GM12878 (cell line): ENCODE measurements around the gene HSF5. TPM values are rescaled to one million over a fixed set of nuclear protein-coding genes. Genes with fewer than 3 reads are reported as not detected.

Experiments used
- CREB1 ChIP-seq: IDR thresholded peaks from 2 replicates; pipeline ENCODE4 v1.6.1; 2012; ENCODE audit warnings: low read depth, mild to moderate bottlenecking, inconsistent platforms
- FOXM1 ChIP-seq: IDR thresholded peaks from 2 replicates; pipeline ENCODE4 v1.6.1; 2012; ENCODE audit warnings: low read depth, mild to moderate bottlenecking, inconsistent platforms, low read length, moderate library complexity
- KAT2A ChIP-seq: conservative IDR thresholded peaks from 2 replicates; pipeline ENCODE4 v1.6.1; 2011; ENCODE audit warnings: low read depth, low read length; ENCODE audit not compliant: control insufficient read depth
- MXI1 ChIP-seq: fragments of 150-350 bp; IDR thresholded peaks from 2 replicates; pipeline ENCODE4 v1.6.1; 2011; ENCODE audit warnings: low read depth, mild to moderate bottlenecking, inconsistent platforms, low read length, improper control_type of control experiment
- NBN ChIP-seq: fragments of 450-650 bp; IDR thresholded peaks from 2 replicates; pipeline ENCODE4 v1.6.1; 2016
- NR2C1 ChIP-seq: fragments of 450-650 bp; IDR thresholded peaks from 2 replicates; pipeline ENCODE4 v1.6.1; 2017; ENCODE audit warnings: antibody characterized with exemption, mild to moderate bottlenecking, moderate library complexity
- PML ChIP-seq: IDR thresholded peaks from 2 replicates; pipeline ENCODE4 v1.6.1; 2012; ENCODE audit warnings: low read length, inconsistent platforms
- SREBF2 ChIP-seq: IDR thresholded peaks from 2 replicates; pipeline ENCODE4 v1.6.1; 2012; ENCODE audit warnings: mild to moderate bottlenecking, low read length
- STAT3 ChIP-seq: IDR thresholded peaks from 2 replicates; pipeline ENCODE4 v1.6.1; 2011; ENCODE audit warnings: low read depth, low read length, improper control_type of control experiment
- YBX1 ChIP-seq: fragments of 450-650 bp; IDR thresholded peaks from 2 replicates; pipeline ENCODE4 v1.6.1; 2016; ENCODE audit warnings: antibody characterized with exemption
- YY1 ChIP-seq: IDR thresholded peaks from 2 replicates; pipeline ENCODE4 v1.6.1; 2011; ENCODE audit warnings: low read depth, mild to moderate bottlenecking, low read length
- polyA plus RNA-seq, 11 experiments: library from polyadenylated mRNA; depleted of rRNA in 4 of 11; unstranded in 6 of 11; stranded (reverse) in 5 of 11; fragments of >200 nt; fragmentation: Nextera tagmentation in 4 of 11; fragmentation: Illumina TruSeq in 1 of 11; extraction: Ambion mirVana in 4 of 11; extraction: Trizol in 1 of 11; gene quantifications; 1 replicate in 1 of 11; 2 replicates in 10 of 11; pipeline versions ENCODE4 v1.2.1 to v1.2.3, GENCODE V29; 2011 to 2016; ENCODE audit warnings: inconsistent platforms in 2 of 11, missing spikeins in 2 of 11, low read depth in 1 of 11
- total RNA-seq, 4 experiments: library from RNA; depleted of rRNA in 3 of 4; stranded (reverse); fragments of >200 nt in 3 of 4; fragmentation: Illumina TruSeq in 1 of 4; extraction: Trizol in 1 of 4; gene quantifications; 2 replicates each; pipeline versions ENCODE4 v1.2.1 to v1.2.3, GENCODE V29; 2013 to 2021
- TF ChIP-seq, protein P1 (sequence below): fragments of 450-650 bp; IDR thresholded peaks from 2 replicates; pipeline ENCODE4 v1.6.1; 2017; ENCODE audit warnings: mild to moderate bottlenecking, moderate library complexity
- TF ChIP-seq, protein P2 (sequence below): fragments of 450-650 bp; IDR thresholded peaks from 2 replicates; pipeline ENCODE4 v1.6.1; 2014; ENCODE audit warnings: mild to moderate bottlenecking
- TF ChIP-seq, protein P3 (sequence below): fragments of 450-650 bp; IDR thresholded peaks from 2 replicates; pipeline ENCODE4 v1.6.1; 2017; ENCODE audit warnings: low read depth, mild to moderate bottlenecking, moderate library complexity
- TF ChIP-seq, protein P4 (sequence below): fragments of 450-650 bp; formaldehyde crosslinking; IDR thresholded peaks from 2 replicates; pipeline ENCODE4 v1.5.0; 2022; ENCODE audit warnings: mild to moderate bottlenecking, missing genetic modification characterization
- TF ChIP-seq, protein P5 (sequence below): fragments of 450-650 bp; conservative IDR thresholded peaks from 2 replicates; pipeline ENCODE4 v1.6.1; 2017; ENCODE audit warnings: mild to moderate bottlenecking, moderate library complexity

The HSF5 gene
- total and polyA plus RNA-seq, 10 of the 15 experiments (the other 5 are each of a cell fraction or from before 2014, with no cell fraction given), result 0.02 to 0.18 (median 0.06) TPM; not detected in 4

DNA sequence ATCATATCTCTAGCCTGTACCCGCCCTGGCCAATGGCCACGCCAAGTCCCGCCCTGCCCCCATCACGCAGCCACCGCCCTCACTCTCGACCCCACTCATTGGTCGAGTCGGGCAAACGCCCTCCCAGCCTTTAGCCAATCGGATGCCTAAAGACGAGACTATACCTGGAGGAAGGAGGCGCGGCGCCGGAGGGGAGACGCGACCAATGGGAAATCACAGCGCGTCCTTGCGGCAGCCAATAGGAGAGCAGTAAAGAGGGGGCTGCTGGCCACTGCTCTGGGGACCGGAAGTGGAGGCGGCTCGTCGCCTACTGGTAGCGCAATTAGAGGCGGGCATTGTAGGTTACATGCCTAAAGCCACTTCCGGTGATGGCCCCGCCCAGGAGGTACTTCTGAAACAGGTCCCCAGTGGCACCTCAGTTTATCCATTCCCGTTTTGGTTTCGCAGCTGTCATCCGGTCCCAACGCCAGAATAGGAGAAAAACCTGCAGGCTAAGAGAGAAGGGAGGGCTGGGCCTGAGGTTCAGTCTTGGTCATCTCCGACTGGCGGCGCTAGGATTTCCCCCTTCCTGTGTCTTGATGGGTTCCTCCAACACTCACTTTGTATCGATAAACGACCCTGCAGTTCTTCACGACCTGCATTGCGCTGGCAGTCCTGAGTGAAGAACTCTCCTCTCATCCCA lies 29.9 kb upstream of the HSF5 start (continued):
- TF ChIP-seq, protein P1, sequence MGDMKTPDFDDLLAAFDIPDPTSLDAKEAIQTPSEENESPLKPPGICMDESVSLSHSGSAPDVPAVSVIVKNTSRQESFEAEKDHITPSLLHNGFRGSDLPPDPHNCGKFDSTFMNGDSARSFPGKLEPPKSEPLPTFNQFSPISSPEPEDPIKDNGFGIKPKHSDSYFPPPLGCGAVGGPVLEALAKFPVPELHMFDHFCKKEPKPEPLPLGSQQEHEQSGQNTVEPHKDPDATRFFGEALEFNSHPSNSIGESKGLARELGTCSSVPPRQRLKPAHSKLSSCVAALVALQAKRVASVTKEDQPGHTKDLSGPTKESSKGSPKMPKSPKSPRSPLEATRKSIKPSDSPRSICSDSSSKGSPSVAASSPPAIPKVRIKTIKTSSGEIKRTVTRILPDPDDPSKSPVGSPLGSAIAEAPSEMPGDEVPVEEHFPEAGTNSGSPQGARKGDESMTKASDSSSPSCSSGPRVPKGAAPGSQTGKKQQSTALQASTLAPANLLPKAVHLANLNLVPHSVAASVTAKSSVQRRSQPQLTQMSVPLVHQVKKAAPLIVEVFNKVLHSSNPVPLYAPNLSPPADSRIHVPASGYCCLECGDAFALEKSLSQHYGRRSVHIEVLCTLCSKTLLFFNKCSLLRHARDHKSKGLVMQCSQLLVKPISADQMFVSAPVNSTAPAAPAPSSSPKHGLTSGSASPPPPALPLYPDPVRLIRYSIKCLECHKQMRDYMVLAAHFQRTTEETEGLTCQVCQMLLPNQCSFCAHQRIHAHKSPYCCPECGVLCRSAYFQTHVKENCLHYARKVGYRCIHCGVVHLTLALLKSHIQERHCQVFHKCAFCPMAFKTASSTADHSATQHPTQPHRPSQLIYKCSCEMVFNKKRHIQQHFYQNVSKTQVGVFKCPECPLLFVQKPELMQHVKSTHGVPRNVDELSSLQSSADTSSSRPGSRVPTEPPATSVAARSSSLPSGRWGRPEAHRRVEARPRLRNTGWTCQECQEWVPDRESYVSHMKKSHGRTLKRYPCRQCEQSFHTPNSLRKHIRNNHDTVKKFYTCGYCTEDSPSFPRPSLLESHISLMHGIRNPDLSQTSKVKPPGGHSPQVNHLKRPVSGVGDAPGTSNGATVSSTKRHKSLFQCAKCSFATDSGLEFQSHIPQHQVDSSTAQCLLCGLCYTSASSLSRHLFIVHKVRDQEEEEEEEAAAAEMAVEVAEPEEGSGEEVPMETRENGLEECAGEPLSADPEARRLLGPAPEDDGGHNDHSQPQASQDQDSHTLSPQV, result peak; percentile 77; the same call in 1 of the 2 replicates
- TF ChIP-seq, protein P2, sequence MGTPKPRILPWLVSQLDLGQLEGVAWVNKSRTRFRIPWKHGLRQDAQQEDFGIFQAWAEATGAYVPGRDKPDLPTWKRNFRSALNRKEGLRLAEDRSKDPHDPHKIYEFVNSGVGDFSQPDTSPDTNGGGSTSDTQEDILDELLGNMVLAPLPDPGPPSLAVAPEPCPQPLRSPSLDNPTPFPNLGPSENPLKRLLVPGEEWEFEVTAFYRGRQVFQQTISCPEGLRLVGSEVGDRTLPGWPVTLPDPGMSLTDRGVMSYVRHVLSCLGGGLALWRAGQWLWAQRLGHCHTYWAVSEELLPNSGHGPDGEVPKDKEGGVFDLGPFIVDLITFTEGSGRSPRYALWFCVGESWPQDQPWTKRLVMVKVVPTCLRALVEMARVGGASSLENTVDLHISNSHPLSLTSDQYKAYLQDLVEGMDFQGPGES, result peak; percentile 97
- TF ChIP-seq NBN (peak; percentile 73; the same call in 1 of the 2 replicates), PML (peak; percentile 41; the same call in 1 of the 2 replicates), NR2C1 (peak; percentile 64; the same call in 1 of the 2 replicates), MXI1 (peak; percentile 30; the same call in 1 of the 2 replicates), KAT2A (no peak), YBX1 (no peak), STAT3 (no peak), SREBF2 (peak; percentile 15; the same call in 1 of the 2 replicates), YY1 (peak; percentile 82; the same call in 1 of the 2 replicates), CREB1 (peak; percentile 95), FOXM1 (0 out of 2 replicates have a peak, but pooled peaks have one; percentile 11)
- TF ChIP-seq, protein P3, sequence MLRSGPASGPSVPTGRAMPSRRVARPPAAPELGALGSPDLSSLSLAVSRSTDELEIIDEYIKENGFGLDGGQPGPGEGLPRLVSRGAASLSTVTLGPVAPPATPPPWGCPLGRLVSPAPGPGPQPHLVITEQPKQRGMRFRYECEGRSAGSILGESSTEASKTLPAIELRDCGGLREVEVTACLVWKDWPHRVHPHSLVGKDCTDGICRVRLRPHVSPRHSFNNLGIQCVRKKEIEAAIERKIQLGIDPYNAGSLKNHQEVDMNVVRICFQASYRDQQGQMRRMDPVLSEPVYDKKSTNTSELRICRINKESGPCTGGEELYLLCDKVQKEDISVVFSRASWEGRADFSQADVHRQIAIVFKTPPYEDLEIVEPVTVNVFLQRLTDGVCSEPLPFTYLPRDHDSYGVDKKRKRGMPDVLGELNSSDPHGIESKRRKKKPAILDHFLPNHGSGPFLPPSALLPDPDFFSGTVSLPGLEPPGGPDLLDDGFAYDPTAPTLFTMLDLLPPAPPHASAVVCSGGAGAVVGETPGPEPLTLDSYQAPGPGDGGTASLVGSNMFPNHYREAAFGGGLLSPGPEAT, result peak; percentile 97
- TF ChIP-seq, protein P4, sequence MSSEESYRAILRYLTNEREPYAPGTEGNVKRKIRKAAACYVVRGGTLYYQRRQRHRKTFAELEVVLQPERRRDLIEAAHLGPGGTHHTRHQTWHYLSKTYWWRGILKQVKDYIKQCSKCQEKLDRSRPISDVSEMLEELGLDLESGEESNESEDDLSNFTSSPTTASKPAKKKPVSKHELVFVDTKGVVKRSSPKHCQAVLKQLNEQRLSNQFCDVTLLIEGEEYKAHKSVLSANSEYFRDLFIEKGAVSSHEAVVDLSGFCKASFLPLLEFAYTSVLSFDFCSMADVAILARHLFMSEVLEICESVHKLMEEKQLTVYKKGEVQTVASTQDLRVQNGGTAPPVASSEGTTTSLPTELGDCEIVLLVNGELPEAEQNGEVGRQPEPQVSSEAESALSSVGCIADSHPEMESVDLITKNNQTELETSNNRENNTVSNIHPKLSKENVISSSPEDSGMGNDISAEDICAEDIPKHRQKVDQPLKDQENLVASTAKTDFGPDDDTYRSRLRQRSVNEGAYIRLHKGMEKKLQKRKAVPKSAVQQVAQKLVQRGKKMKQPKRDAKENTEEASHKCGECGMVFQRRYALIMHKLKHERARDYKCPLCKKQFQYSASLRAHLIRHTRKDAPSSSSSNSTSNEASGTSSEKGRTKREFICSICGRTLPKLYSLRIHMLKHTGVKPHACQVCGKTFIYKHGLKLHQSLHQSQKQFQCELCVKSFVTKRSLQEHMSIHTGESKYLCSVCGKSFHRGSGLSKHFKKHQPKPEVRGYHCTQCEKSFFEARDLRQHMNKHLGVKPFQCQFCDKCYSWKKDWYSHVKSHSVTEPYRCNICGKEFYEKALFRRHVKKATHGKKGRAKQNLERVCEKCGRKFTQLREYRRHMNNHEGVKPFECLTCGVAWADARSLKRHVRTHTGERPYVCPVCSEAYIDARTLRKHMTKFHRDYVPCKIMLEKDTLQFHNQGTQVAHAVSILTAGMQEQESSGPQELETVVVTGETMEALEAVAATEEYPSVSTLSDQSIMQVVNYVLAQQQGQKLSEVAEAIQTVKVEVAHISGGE (CRISPR knock-in tag), result peak; percentile 86
- TF ChIP-seq, protein P5, sequence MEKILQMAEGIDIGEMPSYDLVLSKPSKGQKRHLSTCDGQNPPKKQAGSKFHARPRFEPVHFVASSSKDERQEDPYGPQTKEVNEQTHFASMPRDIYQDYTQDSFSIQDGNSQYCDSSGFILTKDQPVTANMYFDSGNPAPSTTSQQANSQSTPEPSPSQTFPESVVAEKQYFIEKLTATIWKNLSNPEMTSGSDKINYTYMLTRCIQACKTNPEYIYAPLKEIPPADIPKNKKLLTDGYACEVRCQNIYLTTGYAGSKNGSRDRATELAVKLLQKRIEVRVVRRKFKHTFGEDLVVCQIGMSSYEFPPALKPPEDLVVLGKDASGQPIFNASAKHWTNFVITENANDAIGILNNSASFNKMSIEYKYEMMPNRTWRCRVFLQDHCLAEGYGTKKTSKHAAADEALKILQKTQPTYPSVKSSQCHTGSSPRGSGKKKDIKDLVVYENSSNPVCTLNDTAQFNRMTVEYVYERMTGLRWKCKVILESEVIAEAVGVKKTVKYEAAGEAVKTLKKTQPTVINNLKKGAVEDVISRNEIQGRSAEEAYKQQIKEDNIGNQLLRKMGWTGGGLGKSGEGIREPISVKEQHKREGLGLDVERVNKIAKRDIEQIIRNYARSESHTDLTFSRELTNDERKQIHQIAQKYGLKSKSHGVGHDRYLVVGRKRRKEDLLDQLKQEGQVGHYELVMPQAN, result peak; percentile 77; the same call in 1 of the 2 replicates
